Measurements from ENCODE around the gene ASGR2.
"Not testable (repeated sequence)": the region's sequence is repeated elsewhere in the genome, so short reads cannot be mapped to it uniquely, and the experiment has no call there.

The ASGR2 gene

GRCh38 chr17:7114241-7114874 is at the start of gene ASGR2:
TSS of gene ASGR2 (minus strand) at chr17:7114822. CDS start at chr17:7114240, 582 bp downstream.
- no peak for DNase-seq (ENCODE audit: low read depth)

- not testable (repeated sequence) for DNase-seq (ENCODE audit: low read depth)
These were observed 44.9 kb upstream of the ASGR2 start for GRCh38 chr17:7159571-7159970.

GRCh38 chr17:7158424-7158823 is 43.8 kb upstream of the ASGR2 start:
- DNase-seq (ENCODE audit: low read depth) = not testable (repeated sequence)

- DNase-seq (ENCODE audit: low read depth) = no peak
These were observed 41.8 kb upstream of the ASGR2 start for GRCh38 chr17:7156342-7156940.

GRCh38 chr17:7147772-7148171 is 33.1 kb upstream of the ASGR2 start:
- no peak for DNase-seq (ENCODE audit: low read depth)

- DNase-seq (ENCODE audit: low read depth) = no peak
These were observed 31.5 kb upstream of the ASGR2 start for GRCh38 chr17:7146115-7146514.

GRCh38 chr17:7144213-7144612 is 29.6 kb upstream of the ASGR2 start:
- no peak for DNase-seq (ENCODE audit: low read depth)

- DNase-seq (ENCODE audit: low read depth) = no peak
These were observed 27.2 kb upstream of the ASGR2 start for GRCh38 chr17:7141824-7142223.

GRCh38 chr17:7139400-7139799 is 24.8 kb upstream of the ASGR2 start:
- DNase-seq (ENCODE audit: low read depth) = no peak

GRCh38 chr17:7138800-7139381 is 24.3 kb upstream of the ASGR2 start:
- DNase-seq (ENCODE audit: low read depth) = no peak

GRCh38 chr17:7137171-7137943 is 22.7 kb upstream of the ASGR2 start:
- no peak for DNase-seq (ENCODE audit: low read depth)

GRCh38 chr17:7136266-7136877 is 21.8 kb upstream of the ASGR2 start:
- DNase-seq (ENCODE audit: low read depth) = peak; percentile 31

- no peak for DNase-seq (ENCODE audit: low read depth)
These were observed 19.3 kb upstream of the ASGR2 start for GRCh38 chr17:7133916-7134315.

GRCh38 chr17:7133424-7133823 is 18.8 kb upstream of the ASGR2 start:
- DNase-seq (ENCODE audit: low read depth) = no peak

GRCh38 chr17:7132511-7133094 is 18.0 kb upstream of the ASGR2 start:
- no peak for DNase-seq (ENCODE audit: low read depth)

GRCh38 chr17:7131423-7131791 is 16.8 kb upstream of the ASGR2 start:
- DNase-seq (ENCODE audit: low read depth) = no peak

- no peak for DNase-seq (ENCODE audit: low read depth)
These were observed 16.2 kb upstream of the ASGR2 start for GRCh38 chr17:7130621-7131422.

GRCh38 chr17:7129311-7129710 is 14.7 kb upstream of the ASGR2 start:
- DNase-seq (ENCODE audit: low read depth) = no peak

GRCh38 chr17:7128160-7128559 is 13.5 kb upstream of the ASGR2 start:
- no peak for DNase-seq (ENCODE audit: low read depth)

GRCh38 chr17:7127501-7127900 is 12.9 kb upstream of the ASGR2 start:
- DNase-seq (ENCODE audit: low read depth) = not testable (repeated sequence)

- DNase-seq (ENCODE audit: low read depth) = not testable (repeated sequence)
These were observed 11.8 kb upstream of the ASGR2 start for GRCh38 chr17:7126386-7126785.
